Forelimb muscle (tissue), 1 donor: ENCODE results near the gene RUFY1. TPM values are rescaled to one million over a fixed set of nuclear protein-coding genes. Genes with fewer than 3 reads are reported as not detected.
A peak's percentile ranks its signal among the peaks of the same experiment; 100 is the strongest.
"Not testable (repeated sequence)": the region's sequence is repeated elsewhere in the genome, so short reads cannot be mapped to it uniquely, and the experiment has no call there.

ENCODE experiments used
- DNase-seq: peaks from one replicate; pipeline ENCODE4 v3.0.0-alpha.2; 2013; ENCODE audit warnings: low read depth
- polyA plus RNA-seq: library from polyadenylated mRNA; unstranded; fragments of 120-200 nt; gene quantifications from one replicate; pipeline ENCODE4 v1.2.1, GENCODE V29; 2013; ENCODE audit not compliant: insufficient read length

RUFY1 gene
- polyA plus RNA-seq, 1 donor = 35.9 TPM

DNA sequence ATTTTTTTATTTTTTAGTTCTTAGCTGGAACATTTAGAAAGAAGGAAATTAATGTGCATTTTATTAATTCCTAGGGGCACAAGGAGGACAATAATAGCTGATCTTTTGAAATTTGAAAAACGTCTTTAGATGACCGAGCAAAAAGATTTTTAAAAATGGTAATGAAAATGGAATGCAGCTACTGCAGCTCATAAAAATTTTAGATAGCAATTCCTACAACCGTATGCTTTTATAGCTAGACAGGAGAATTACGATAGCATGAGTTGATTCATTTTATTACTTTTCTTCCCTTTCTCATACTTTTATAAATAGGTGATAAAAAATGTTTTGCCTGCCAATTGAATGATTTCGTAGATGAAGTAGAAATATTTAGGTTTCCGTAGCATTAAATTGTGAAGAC is 13.7 kb upstream of the RUFY1 start:
- DNase-seq = no peak

- DNase-seq = no peak
Observed at GRCh38 chr5:179542170-179542569, 8.2 kb upstream of the RUFY1 start.

DNA sequence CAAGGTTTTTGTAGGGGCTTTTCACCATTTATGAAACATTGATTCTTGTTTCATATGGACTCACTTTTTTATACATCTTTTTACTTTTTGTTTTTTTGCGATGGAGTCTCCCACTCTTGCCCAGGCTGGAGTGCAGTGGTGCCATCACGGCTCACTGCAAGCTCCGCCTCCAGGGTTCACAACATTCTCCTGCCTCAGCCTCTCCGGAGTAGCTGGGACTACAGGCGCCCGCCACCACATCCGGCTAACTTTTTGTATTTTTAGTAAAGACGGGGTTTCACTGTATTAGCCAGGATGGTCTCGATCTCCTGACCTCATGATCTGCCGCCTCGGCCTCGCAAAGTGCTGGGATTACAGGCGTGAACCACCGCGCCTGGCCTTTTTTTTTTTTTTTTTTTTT is 7.1 kb upstream of the RUFY1 start:
- not testable (repeated sequence) for DNase-seq

GRCh38 chr5:179553006-179553405 is 2.7 kb downstream of the RUFY1 start:
- no peak for DNase-seq

DNA sequence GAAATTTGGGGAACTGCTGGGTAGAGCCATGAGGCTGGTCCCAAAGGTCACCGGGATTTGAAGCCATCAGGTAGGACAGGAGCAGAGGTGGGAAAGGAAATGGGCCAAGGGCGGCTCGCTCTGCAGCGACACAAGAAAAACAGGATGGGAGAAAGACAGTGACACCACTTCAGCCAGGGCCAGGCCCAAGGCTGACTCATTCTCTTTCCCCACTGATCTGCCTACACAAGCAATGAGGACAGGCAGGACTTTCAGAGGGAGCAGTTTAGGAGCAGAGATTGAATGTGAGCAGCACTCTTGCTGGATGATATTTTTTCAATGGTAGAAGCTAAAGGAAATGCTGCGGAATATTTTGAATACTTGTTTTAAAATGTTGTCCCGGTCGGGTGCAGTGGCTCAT is 3.5 kb downstream of the RUFY1 start:
- DNase-seq = no peak

GRCh38 chr5:179554981-179555380 is 4.6 kb downstream of the RUFY1 start:
- DNase-seq = no peak

- DNase-seq = not testable (repeated sequence)
Observed at GRCh38 chr5:179558261-179558799, 8.0 kb downstream of the RUFY1 start.

GRCh38 chr5:179558932-179559283 is 8.6 kb downstream of the RUFY1 start:
- DNase-seq = peak; percentile 13

- DNase-seq = peak; percentile 95
Observed at GRCh38 chr5:179559284-179560252, 9.2 kb downstream of the RUFY1 start.

GRCh38 chr5:179564526-179564925 is 14.2 kb downstream of the RUFY1 start:
- DNase-seq = no peak

DNA sequence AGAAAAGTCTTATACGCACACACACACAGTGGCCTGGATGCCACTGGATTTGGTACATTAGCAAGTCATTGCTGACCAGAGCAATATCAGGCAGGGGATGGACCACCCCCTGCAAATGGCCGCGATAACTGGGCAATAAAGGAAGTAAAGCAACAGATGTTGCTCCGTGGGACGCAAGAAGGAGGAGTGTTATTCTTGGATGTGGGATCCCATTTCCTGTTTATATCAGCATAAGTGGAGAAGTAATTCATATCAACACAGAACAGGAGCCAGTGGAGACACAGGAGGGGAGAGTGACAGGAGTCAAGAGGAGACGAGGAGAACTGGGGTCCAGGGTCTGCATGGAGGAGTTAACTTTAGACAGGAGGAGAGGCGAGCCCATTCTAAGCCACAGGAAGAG is 18.4 kb downstream of the RUFY1 start:
- DNase-seq = no peak

- DNase-seq = no peak
Observed at GRCh38 chr5:179572386-179572785, 22.0 kb downstream of the RUFY1 start.

DNA sequence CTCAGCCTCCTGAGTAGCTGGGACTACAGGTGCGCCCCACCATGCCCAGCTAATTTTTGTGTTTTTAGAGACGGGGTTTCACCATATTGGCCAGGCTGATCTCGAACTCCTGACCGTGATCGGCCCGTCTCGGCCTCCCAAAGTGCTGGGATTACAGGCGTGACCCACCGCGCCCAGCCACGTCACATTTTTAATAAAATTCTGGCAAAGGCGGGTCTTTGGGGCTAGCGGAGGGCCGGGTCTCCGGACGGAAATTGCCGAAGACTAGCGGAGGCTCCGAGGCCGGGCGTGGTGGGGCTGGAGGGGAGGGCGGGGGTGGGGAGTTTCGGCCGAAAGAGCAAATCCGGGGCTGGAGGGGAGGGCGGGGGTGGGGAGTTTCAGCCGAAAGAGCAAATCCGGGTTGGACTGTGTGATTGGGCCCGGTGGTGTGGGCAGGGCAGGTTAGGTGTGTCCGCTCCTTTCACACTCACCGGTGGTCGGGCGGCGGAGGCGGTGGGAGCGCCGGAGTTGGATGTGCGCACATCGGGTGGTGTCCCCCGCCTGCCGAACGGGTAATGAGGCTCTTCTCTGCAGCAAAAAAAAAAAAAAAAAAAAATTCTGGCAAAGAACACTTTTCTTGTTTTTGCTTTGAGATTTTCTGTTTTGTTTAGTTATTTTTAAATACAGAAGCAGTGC is 27.1 kb downstream of the RUFY1 start:
- no peak for DNase-seq

DNA sequence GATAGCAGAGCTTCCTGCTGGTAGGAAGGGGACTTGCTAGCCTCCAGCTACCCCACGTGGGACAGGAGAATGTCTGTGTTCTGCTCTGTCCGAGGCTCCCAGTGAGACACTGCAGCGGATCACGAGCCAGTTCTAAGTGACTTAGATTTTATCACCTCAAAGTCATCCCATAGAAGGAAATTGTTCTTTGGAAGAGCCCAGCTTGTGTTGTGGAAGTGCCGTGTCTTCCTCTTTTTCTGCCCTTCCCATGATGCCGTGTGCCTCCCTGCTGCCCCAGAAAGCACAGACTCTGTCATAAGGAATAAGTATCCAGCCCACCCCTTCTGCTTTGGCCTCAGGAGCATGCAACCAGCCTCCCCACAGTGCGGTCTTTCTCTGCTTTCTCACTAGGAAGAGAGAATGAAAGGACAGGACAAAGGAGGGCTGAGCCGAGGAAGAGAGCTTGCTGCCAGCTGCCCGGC is 35.6 kb downstream of the RUFY1 start:
- DNase-seq = no peak

- no peak for DNase-seq
Observed at GRCh38 chr5:179588166-179588565, 37.8 kb downstream of the RUFY1 start.

GRCh38 chr5:179595916-179596315 is 45.6 kb downstream of the RUFY1 start:
- DNase-seq = no peak

- DNase-seq = no peak
Observed at GRCh38 chr5:179596421-179596820, 46.1 kb downstream of the RUFY1 start.

DNA sequence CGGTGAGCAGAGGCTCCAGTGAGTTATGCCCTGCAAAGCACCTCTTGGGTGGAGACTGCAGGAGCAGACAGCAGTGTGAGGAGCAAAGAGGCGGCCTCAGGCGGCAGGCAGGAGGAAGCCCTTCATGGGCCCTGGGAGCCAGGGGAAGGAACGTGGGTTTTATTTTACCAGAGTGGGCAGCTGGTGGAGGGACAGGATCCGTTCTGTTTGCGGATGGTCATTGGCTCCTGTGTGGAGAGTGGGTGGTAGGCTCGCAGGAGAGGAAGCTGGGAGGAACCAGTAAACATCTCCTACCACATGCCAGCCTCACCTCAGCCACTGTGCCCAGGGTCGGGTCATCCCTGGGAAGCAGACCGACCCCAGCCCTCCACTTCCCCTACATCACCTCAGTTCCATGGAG is 48.7 kb downstream of the RUFY1 start:
- DNase-seq = no peak

DNA sequence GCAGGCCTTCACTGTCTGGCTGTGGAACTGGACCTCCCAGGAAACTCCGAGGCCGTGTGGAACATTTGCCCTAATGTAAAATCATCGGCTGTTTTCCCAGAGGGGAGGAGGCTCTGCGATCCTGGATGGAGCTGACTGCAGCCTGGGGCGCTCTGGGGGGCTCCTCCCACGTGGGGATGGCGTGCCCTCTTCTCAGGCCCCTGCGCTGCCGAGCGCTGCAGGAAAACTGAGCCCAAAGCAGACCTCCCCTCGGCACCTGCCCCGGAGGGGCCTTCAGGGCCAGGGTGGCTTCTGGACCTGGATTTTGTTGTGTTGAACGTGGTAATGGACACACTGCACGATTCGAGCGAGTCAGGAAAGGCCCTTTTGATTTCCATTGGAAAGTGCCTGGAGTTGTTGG is 49.2 kb downstream of the RUFY1 start:
- no peak for DNase-seq

DNA sequence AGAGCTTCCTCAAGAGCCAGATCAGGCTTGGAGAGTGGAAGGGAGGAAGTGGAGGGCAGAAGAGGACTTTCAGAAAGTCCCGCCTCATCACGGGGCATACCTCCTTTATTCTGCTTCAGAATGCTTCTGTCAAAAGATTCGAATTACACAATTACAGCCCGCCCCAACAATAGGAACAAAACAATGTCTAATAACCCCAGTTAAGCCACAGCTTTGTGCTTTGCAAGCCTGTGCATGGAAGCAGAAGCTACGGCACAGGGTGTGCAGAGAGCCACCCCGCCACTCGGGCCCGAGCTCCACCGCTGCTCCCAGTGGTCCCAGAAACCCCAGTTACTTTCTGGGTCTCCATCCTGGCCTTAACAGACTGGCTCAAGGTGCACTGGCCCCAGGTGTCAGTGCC is 49.6 kb downstream of the RUFY1 start:
- DNase-seq = no peak

- DNase-seq = no peak
Observed at GRCh38 chr5:179601871-179602625, 51.7 kb downstream of the RUFY1 start.

GRCh38 chr5:179603308-179603707 is 53.0 kb downstream of the RUFY1 start:
- no peak for DNase-seq
